ENCODE data around the gene C9orf72.

DNA sequence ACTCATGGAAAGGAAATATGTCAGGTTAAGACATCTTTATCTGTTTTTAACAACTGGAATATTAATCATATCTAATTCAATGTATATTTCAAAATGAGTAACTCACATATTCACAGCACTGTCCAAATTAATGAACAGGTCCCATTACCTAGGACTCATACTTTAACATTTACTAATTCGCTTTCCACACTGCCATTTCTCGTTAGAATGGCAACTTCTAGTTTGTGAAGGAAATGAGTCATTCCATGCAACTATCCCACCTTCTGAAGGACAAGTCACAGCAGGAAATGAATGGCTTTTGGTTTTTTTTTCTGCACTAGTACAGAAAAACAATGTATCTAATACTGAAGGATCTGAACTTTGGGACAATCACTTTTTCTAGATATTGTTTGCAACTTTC lies 73.8 kb downstream of the C9orf72 start:
- TF ChIP-seq, protein P1, sequence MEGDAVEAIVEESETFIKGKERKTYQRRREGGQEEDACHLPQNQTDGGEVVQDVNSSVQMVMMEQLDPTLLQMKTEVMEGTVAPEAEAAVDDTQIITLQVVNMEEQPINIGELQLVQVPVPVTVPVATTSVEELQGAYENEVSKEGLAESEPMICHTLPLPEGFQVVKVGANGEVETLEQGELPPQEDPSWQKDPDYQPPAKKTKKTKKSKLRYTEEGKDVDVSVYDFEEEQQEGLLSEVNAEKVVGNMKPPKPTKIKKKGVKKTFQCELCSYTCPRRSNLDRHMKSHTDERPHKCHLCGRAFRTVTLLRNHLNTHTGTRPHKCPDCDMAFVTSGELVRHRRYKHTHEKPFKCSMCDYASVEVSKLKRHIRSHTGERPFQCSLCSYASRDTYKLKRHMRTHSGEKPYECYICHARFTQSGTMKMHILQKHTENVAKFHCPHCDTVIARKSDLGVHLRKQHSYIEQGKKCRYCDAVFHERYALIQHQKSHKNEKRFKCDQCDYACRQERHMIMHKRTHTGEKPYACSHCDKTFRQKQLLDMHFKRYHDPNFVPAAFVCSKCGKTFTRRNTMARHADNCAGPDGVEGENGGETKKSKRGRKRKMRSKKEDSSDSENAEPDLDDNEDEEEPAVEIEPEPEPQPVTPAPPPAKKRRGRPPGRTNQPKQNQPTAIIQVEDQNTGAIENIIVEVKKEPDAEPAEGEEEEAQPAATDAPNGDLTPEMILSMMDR (conservative IDR thresholded peaks at IDR 0.05): no peak
- no peak for TF ChIP-seq EZH2 (IDR thresholded peaks at IDR 0.05; ENCODE audit: low read depth)
